ENCODE results near the gene AQP12B. TPM values are rescaled to one million over a fixed set of nuclear protein-coding genes. Genes with fewer than 3 reads are reported as not detected.

Gene AQP12B
- total and polyA plus RNA-seq, 9 donors: 0.18 to 0.36 TPM; not detected in 7

GRCh38 chr2:240725266-240725665, 42.6 kb upstream of the AQP12B start:
- TF ChIP-seq EP300 (IDR thresholded peaks at IDR 0.05) (no peak), POLR2A (IDR thresholded peaks at IDR 0.05) (no peak), CTCF (IDR thresholded peaks at IDR 0.05) (no peak)
- 88 to 91% (median 88%) methylated on average over 12 of the region's 12 CpGs for WGBS, 3 donors
- Histone ChIP-seq H3K27ac (no peak overlapping the region), H3K4me3 (no peak overlapping the region), H3K36me3 (no peaks in the 10 kb centered on the region), H3K9me3 (no peaks in the 10 kb centered on the region), H3K27me3 (no peaks in the 10 kb centered on the region), H3K4me1 (ENCODE audit: insufficient read depth) (no peaks in the 10 kb centered on the region)
- DNase-seq: no peak
- intact Hi-C loops (cut with DNase I): no loop called here

- 90 to 92% (median 90%) methylated on average over 8 to 10 of the region's 10 CpGs for WGBS, 3 donors
- TF ChIP-seq POLR2A (IDR thresholded peaks at IDR 0.05) (no peak), EP300 (IDR thresholded peaks at IDR 0.05) (no peak), CTCF (IDR thresholded peaks at IDR 0.05) (no peak)
- Histone ChIP-seq H3K9me3 (no peaks in the 10 kb centered on the region), H3K36me3 (no peaks in the 10 kb centered on the region), H3K4me1 (ENCODE audit: insufficient read depth) (no peaks in the 10 kb centered on the region), H3K27ac (no peak overlapping the region), H3K27me3 (no peaks in the 10 kb centered on the region), H3K4me3 (no peak overlapping the region)
- intact Hi-C loops (cut with DNase I): no loop called here
- DNase-seq: no peak
Measured at GRCh38 chr2:240724431-240724830, 41.7 kb upstream of the AQP12B start.

GRCh38 chr2:240723851-240724250, 41.2 kb upstream of the AQP12B start:
- intact Hi-C loops (cut with DNase I): no loop called here
- WGBS, 3 donors: 90 to 98% (median 96%) methylated on average over 9 of the region's 9 CpGs
- no peaks in the 10 kb centered on the region for H3K36me3 ChIP-seq
- TF ChIP-seq CTCF (IDR thresholded peaks at IDR 0.05) (no peak), EP300 (IDR thresholded peaks at IDR 0.05) (no peak), POLR2A (IDR thresholded peaks at IDR 0.05) (no peak)
- no peaks in the 10 kb centered on the region for H3K9me3 ChIP-seq
- no peak for DNase-seq
- H3K27ac ChIP-seq: no peak overlapping the region
- no peaks in the 10 kb centered on the region for H3K4me1 ChIP-seq (ENCODE audit: insufficient read depth)
- H3K4me3 ChIP-seq: no peak overlapping the region
- no peaks in the 10 kb centered on the region for H3K27me3 ChIP-seq

- H3K27ac ChIP-seq: no peak overlapping the region
- H3K4me3 ChIP-seq: no peak overlapping the region
- H3K9me3 ChIP-seq: no peaks in the 10 kb centered on the region
- WGBS, 3 donors: 84 to 85% (median 85%) methylated on average over 30 to 32 of the region's 32 CpGs
- no peaks in the 10 kb centered on the region for H3K4me1 ChIP-seq (ENCODE audit: insufficient read depth)
- TF ChIP-seq EP300 (IDR thresholded peaks at IDR 0.05): no peak
- no peak for TF ChIP-seq CTCF (IDR thresholded peaks at IDR 0.05)
- no peak for TF ChIP-seq POLR2A (IDR thresholded peaks at IDR 0.05)
- H3K36me3 ChIP-seq: no peaks in the 10 kb centered on the region
- no peaks in the 10 kb centered on the region for H3K27me3 ChIP-seq
- DNase-seq: no peak
- intact Hi-C loops (cut with DNase I): no loop called here
Measured at GRCh38 chr2:240722796-240723735, 40.4 kb upstream of the AQP12B start.

All from ovary (tissue), 9 donors.